Thyroid gland (tissue), 4 donors: ENCODE measurements around the gene NTNG1. TPM values are rescaled to one million over a fixed set of nuclear protein-coding genes. Genes with fewer than 3 reads are reported as not detected.

ENCODE experiments used
- DNase-seq, 2 donors: peaks; one replicate each; pipeline ENCODE4 v3.0.0-alpha.2; 2019
- H3K27ac ChIP-seq, 3 donors: fragments of 200-600 bp; sonication (generic); 1 replicate in 2 of 3; 2 replicates in 1 of 3; pipeline ENCODE4 v1.5.1; 2016 to 2019; ENCODE audit warnings: mild to moderate bottlenecking in 1 of 3, moderate library complexity in 1 of 3
- H3K27me3 ChIP-seq: fragments of 200-600 bp; sonication (generic); one replicate; pipeline ENCODE4 v1.5.1; 2019
- H3K36me3 ChIP-seq, 2 donors: fragments of 200-600 bp; sonication (generic); one replicate each; pipeline ENCODE4 v1.5.1; 2016 to 2019
- H3K4me1 ChIP-seq, 2 donors: fragments of 200-600 bp; sonication (generic); one replicate each; pipeline ENCODE4 v1.5.1; 2017 to 2019
- H3K4me3 ChIP-seq, 3 donors: fragments of 200-600 bp; sonication (generic); replicated peaks in 1 of 3; 1 replicate in 2 of 3; 2 replicates in 1 of 3; pipeline ENCODE4 v1.5.1; 2016; ENCODE audit warnings: mild to moderate bottlenecking in 1 of 3
- H3K9me3 ChIP-seq: fragments of 200-600 bp; sonication (generic); one replicate; pipeline ENCODE4 v1.5.1; 2017
- CTCF ChIP-seq, 6 experiments: fragments of 200-600 bp in 3 of 6; fragments of 450-650 bp in 3 of 6; sonication (generic) in 3 of 6; IDR thresholded peaks; one replicate each; pipeline ENCODE4 v1.5.1; 2016 to 2019; ENCODE audit warnings: antibody characterized with exemption in 6 of 6, mild to moderate bottlenecking in 2 of 6, inconsistent platforms in 1 of 6, moderate library complexity in 1 of 6
- POLR2A ChIP-seq, 2 donors: fragments of 450-650 bp; IDR thresholded peaks; one replicate each; pipeline ENCODE4 v1.6.1; 2017; ENCODE audit warnings: antibody characterized with exemption in 2 of 2, mild to moderate bottlenecking in 2 of 2, moderate library complexity in 1 of 2
- WGBS, 2 donors: methylation state at CpG; one replicate each; pipeline ENCODE4 v1.1.5; 2017; 5-methylcytosine and 5-hydroxymethylcytosine counted together
- intact Hi-C: fragments of 100-400 bp; cut with DNase I; formaldehyde crosslinking; loops from one replicate; pipeline ENCODE4 v1.15.1; 2023
- total RNA-seq, 4 donors: library from RNA; depleted of rRNA; stranded (reverse); fragments of >200 nt; gene quantifications; one replicate each; pipeline ENCODE4 v1.2.3, GENCODE V29; 2016

NTNG1 gene
- total RNA-seq, 4 donors from 2014 or later: 0.33 to 0.56 (median 0.54) TPM; not detected in 1

- 80 to 85% methylated on average over 1 of the region's 1 CpG for WGBS, 2 donors
- H3K36me3 ChIP-seq: no peaks in the 10 kb centered on the region
- no peak for DNase-seq
Measured at GRCh38 chr1:107309962-107310361, 169.1 kb downstream of the NTNG1 start.

GRCh38 chr1:107315652-107316051, 174.8 kb downstream of the NTNG1 start:
- Histone ChIP-seq H3K36me3 (no peaks in the 10 kb centered on the region), H3K27me3 (no peaks in the 10 kb centered on the region), H3K4me3 (no peak overlapping the region), H3K27ac (no peak overlapping the region), H3K9me3 (no peaks in the 10 kb centered on the region), H3K4me1 (no peaks in the 10 kb centered on the region)
- 0% methylated on average over 1 of the region's 1 CpG for WGBS, 2 donors
- intact Hi-C loops: no loop called here
- no peak for TF ChIP-seq POLR2A (IDR thresholded peaks at IDR 0.05)
- no peak for TF ChIP-seq CTCF (IDR thresholded peaks at IDR 0.05)
- no peak for DNase-seq

More at GRCh38 chr1:107309962-107310361, 169.1 kb downstream of the NTNG1 start:
- no peak for TF ChIP-seq POLR2A (IDR thresholded peaks at IDR 0.05)
- intact Hi-C loops: no loop called here
- no peak overlapping the region for H3K4me3 ChIP-seq
- H3K27me3 ChIP-seq: no peaks in the 10 kb centered on the region
- no peak overlapping the region for H3K27ac ChIP-seq
- no peaks in the 10 kb centered on the region for H3K4me1 ChIP-seq
- H3K9me3 ChIP-seq: no peaks in the 10 kb centered on the region

GRCh38 chr1:107318932-107319331, 178.1 kb downstream of the NTNG1 start:
- no peak overlapping the region for H3K27ac ChIP-seq
- TF ChIP-seq POLR2A (IDR thresholded peaks at IDR 0.05) (no peak), CTCF (IDR thresholded peaks at IDR 0.05) (no peak)
- H3K9me3 ChIP-seq: no peaks in the 10 kb centered on the region
- no peak for DNase-seq
- H3K4me1 ChIP-seq: no peaks in the 10 kb centered on the region
- H3K27me3 ChIP-seq: no peaks in the 10 kb centered on the region
- intact Hi-C loops: no loop called here
- H3K4me3 ChIP-seq: no peak overlapping the region
- H3K36me3 ChIP-seq: no peaks in the 10 kb centered on the region
- WGBS, 2 donors: 74 to 82% methylated on average over 2 of the region's 2 CpGs

- Histone ChIP-seq H3K4me1 (no peaks in the 10 kb centered on the region), H3K27ac (no peak overlapping the region), H3K9me3 (no peaks in the 10 kb centered on the region), H3K27me3 (no peaks in the 10 kb centered on the region), H3K4me3 (no peak overlapping the region), H3K36me3 (no peaks in the 10 kb centered on the region)
- WGBS, 2 donors: 36 to 41% methylated on average over 3 of the region's 3 CpGs
- TF ChIP-seq CTCF (IDR thresholded peaks at IDR 0.05): no peak
- no peak for TF ChIP-seq POLR2A (IDR thresholded peaks at IDR 0.05)
- DNase-seq: no peak
- intact Hi-C loops: no loop called here
Measured at GRCh38 chr1:107323784-107324183, 182.9 kb downstream of the NTNG1 start.

GRCh38 chr1:107326824-107327445, 186.1 kb downstream of the NTNG1 start:
- WGBS, 2 donors: 86 to 88% methylated on average over 2 of the region's 2 CpGs
- no peak for DNase-seq
- Histone ChIP-seq H3K4me3 (no peak overlapping the region), H3K9me3 (no peaks in the 10 kb centered on the region), H3K27ac (no peak overlapping the region), H3K4me1 (no peaks in the 10 kb centered on the region), H3K27me3 (no peaks in the 10 kb centered on the region), H3K36me3 (no peaks in the 10 kb centered on the region)
- TF ChIP-seq POLR2A (IDR thresholded peaks at IDR 0.05): no peak
- TF ChIP-seq CTCF (IDR thresholded peaks at IDR 0.05): no peak
- intact Hi-C loops: no loop called here
